ENCODE results near the gene GAS7. TPM values are rescaled to one million over a fixed set of nuclear protein-coding genes. Genes with fewer than 3 reads are reported as not detected.

The GAS7 gene
- total RNA-seq, 2 donors from 2014 or later = 1.1 to 5.2 TPM

GRCh38 chr17:10116753-10117420 lies 81.5 kb downstream of the GAS7 start:
- Mint-ChIP-seq H3K36me3 (ENCODE audit: low read depth) (no peaks in the 10 kb centered on the region), H3K4me1 (peaks cover 20% of the 10 kb centered on the region), H3K27ac (peak overlapping the region; percentile 70), H3K4me3 (peak overlapping the region; percentile 9), H3K27me3 (peaks cover 57% of the 10 kb centered on the region)
- ATAC-seq = no peak
- H3K9me3 ChIP-seq (ENCODE audit: control insufficient read depth, low read length, poor library complexity, severe bottlenecking) = no peaks in the 10 kb centered on the region
- DNase-seq = no peak

- ATAC-seq = no peak
- peak overlapping the region; percentile 70 for H3K27ac Mint-ChIP-seq
- H3K4me1 Mint-ChIP-seq = peaks cover 20% of the 10 kb centered on the region
- H3K4me3 Mint-ChIP-seq = peak overlapping the region; percentile 9
- no peaks in the 10 kb centered on the region for H3K36me3 Mint-ChIP-seq (ENCODE audit: low read depth)
- DNase-seq = no peak
- H3K9me3 ChIP-seq (ENCODE audit: control insufficient read depth, low read length, poor library complexity, severe bottlenecking) = no peaks in the 10 kb centered on the region
- H3K27me3 Mint-ChIP-seq = peaks cover 51% of the 10 kb centered on the region
Observed at GRCh38 chr17:10116267-10116666, 82.1 kb downstream of the GAS7 start.

- DNase-seq = no peak
- Mint-ChIP-seq H3K4me3 (no peak overlapping the region), H3K36me3 (ENCODE audit: low read depth) (no peaks in the 10 kb centered on the region), H3K27ac (peak overlapping the region; percentile 75), H3K27me3 (peaks cover 50% of the 10 kb centered on the region), H3K4me1 (peaks cover 20% of the 10 kb centered on the region)
- no peak for ATAC-seq
- H3K9me3 ChIP-seq (ENCODE audit: control insufficient read depth, low read length, poor library complexity, severe bottlenecking) = no peaks in the 10 kb centered on the region
Observed at GRCh38 chr17:10115536-10115932, 82.9 kb downstream of the GAS7 start.

GRCh38 chr17:10114931-10115535 lies 83.4 kb downstream of the GAS7 start:
- Mint-ChIP-seq H3K36me3 (ENCODE audit: low read depth) (no peaks in the 10 kb centered on the region), H3K27ac (peak overlapping the region; percentile 75), H3K4me1 (peaks cover 20% of the 10 kb centered on the region), H3K27me3 (peaks cover 47% of the 10 kb centered on the region), H3K4me3 (peak overlapping the region; percentile 52)
- ATAC-seq (peak; percentile 59), DNase-seq (peak in 1 of 3 donors; percentile 31)
- no peaks in the 10 kb centered on the region for H3K9me3 ChIP-seq (ENCODE audit: control insufficient read depth, low read length, poor library complexity, severe bottlenecking)

- no peak for ATAC-seq
- no peak for DNase-seq
- H3K27me3 Mint-ChIP-seq = peaks cover 34% of the 10 kb centered on the region
- H3K36me3 Mint-ChIP-seq (ENCODE audit: low read depth) = no peaks in the 10 kb centered on the region
- no peaks in the 10 kb centered on the region for H3K9me3 ChIP-seq (ENCODE audit: control insufficient read depth, low read length, poor library complexity, severe bottlenecking)
- peaks cover 14% of the 10 kb centered on the region for H3K4me1 Mint-ChIP-seq
- H3K4me3 Mint-ChIP-seq = no peak overlapping the region
- H3K27ac Mint-ChIP-seq = no peak overlapping the region
Observed at GRCh38 chr17:10112962-10113361, 85.4 kb downstream of the GAS7 start.

- no peak overlapping the region for H3K27ac Mint-ChIP-seq
- H3K4me1 Mint-ChIP-seq = peaks cover 14% of the 10 kb centered on the region
Observed at GRCh38 chr17:10111907-10112452, 86.4 kb downstream of the GAS7 start.

GRCh38 chr17:10109146-10109545 lies 89.3 kb downstream of the GAS7 start:
- no peak overlapping the region for H3K4me3 Mint-ChIP-seq
- DNase-seq (no peak), ATAC-seq (no peak)
- H3K4me1 Mint-ChIP-seq = peaks cover 7% of the 10 kb centered on the region
- no peak overlapping the region for H3K27ac Mint-ChIP-seq
- H3K36me3 Mint-ChIP-seq (ENCODE audit: low read depth) = no peaks in the 10 kb centered on the region
- H3K27me3 Mint-ChIP-seq = peaks cover 3% of the 10 kb centered on the region
- H3K9me3 ChIP-seq (ENCODE audit: control insufficient read depth, low read length, poor library complexity, severe bottlenecking) = no peaks in the 10 kb centered on the region

More at GRCh38 chr17:10111907-10112452, 86.4 kb downstream of the GAS7 start:
- Mint-ChIP-seq H3K4me3 (no peak overlapping the region), H3K27me3 (peaks cover 26% of the 10 kb centered on the region), H3K36me3 (ENCODE audit: low read depth) (no peaks in the 10 kb centered on the region)
- DNase-seq (no peak), ATAC-seq (no peak)
- H3K9me3 ChIP-seq (ENCODE audit: control insufficient read depth, low read length, poor library complexity, severe bottlenecking) = no peaks in the 10 kb centered on the region

- no peak for DNase-seq
- H3K36me3 Mint-ChIP-seq (ENCODE audit: low read depth) = no peaks in the 10 kb centered on the region
- H3K9me3 ChIP-seq (ENCODE audit: control insufficient read depth, low read length, poor library complexity, severe bottlenecking) = no peaks in the 10 kb centered on the region
- no peak overlapping the region for H3K27ac Mint-ChIP-seq
- H3K4me1 Mint-ChIP-seq = peaks cover under 1% of the 10 kb centered on the region
- no peak for ATAC-seq
- no peaks in the 10 kb centered on the region for H3K27me3 Mint-ChIP-seq
- H3K4me3 Mint-ChIP-seq = no peak overlapping the region
Observed at GRCh38 chr17:10107316-10108165, 90.9 kb downstream of the GAS7 start.

- Mint-ChIP-seq H3K4me1 (no peaks in the 10 kb centered on the region), H3K27ac (no peak overlapping the region), H3K4me3 (no peak overlapping the region), H3K27me3 (no peaks in the 10 kb centered on the region), H3K36me3 (ENCODE audit: low read depth) (no peaks in the 10 kb centered on the region)
- DNase-seq (no peak), ATAC-seq (no peak)
- H3K9me3 ChIP-seq (ENCODE audit: control insufficient read depth, low read length, poor library complexity, severe bottlenecking) = no peaks in the 10 kb centered on the region
Observed at GRCh38 chr17:10106067-10106466, 92.3 kb downstream of the GAS7 start.

- Mint-ChIP-seq H3K36me3 (ENCODE audit: low read depth) (no peaks in the 10 kb centered on the region), H3K27me3 (no peaks in the 10 kb centered on the region), H3K27ac (no peak overlapping the region), H3K4me1 (no peaks in the 10 kb centered on the region), H3K4me3 (no peak overlapping the region)
- DNase-seq (no peak), ATAC-seq (no peak)
- H3K9me3 ChIP-seq (ENCODE audit: control insufficient read depth, low read length, poor library complexity, severe bottlenecking) = no peaks in the 10 kb centered on the region
Observed at GRCh38 chr17:10105513-10106001, 92.8 kb downstream of the GAS7 start.

- H3K4me1 Mint-ChIP-seq = no peaks in the 10 kb centered on the region
- no peak overlapping the region for H3K27ac Mint-ChIP-seq
- DNase-seq (no peak), ATAC-seq (no peak)
- H3K27me3 Mint-ChIP-seq = no peaks in the 10 kb centered on the region
- H3K36me3 Mint-ChIP-seq (ENCODE audit: low read depth) = no peaks in the 10 kb centered on the region
- H3K9me3 ChIP-seq (ENCODE audit: control insufficient read depth, low read length, poor library complexity, severe bottlenecking) = no peaks in the 10 kb centered on the region
- no peak overlapping the region for H3K4me3 Mint-ChIP-seq
Observed at GRCh38 chr17:10103712-10104111, 94.7 kb downstream of the GAS7 start.

- ATAC-seq (no peak), DNase-seq (no peak)
- no peaks in the 10 kb centered on the region for H3K36me3 Mint-ChIP-seq (ENCODE audit: low read depth)
- H3K27me3 Mint-ChIP-seq = no peaks in the 10 kb centered on the region
- H3K4me3 Mint-ChIP-seq = no peak overlapping the region
- no peak overlapping the region for H3K27ac Mint-ChIP-seq
- H3K9me3 ChIP-seq (ENCODE audit: control insufficient read depth, low read length, poor library complexity, severe bottlenecking) = no peaks in the 10 kb centered on the region
- no peaks in the 10 kb centered on the region for H3K4me1 Mint-ChIP-seq
Observed at GRCh38 chr17:10102817-10103216, 95.6 kb downstream of the GAS7 start.

- Mint-ChIP-seq H3K4me1 (no peaks in the 10 kb centered on the region), H3K27ac (no peak overlapping the region), H3K4me3 (no peak overlapping the region), H3K27me3 (no peaks in the 10 kb centered on the region), H3K36me3 (ENCODE audit: low read depth) (no peaks in the 10 kb centered on the region)
- no peak for DNase-seq
- ATAC-seq = no peak
- H3K9me3 ChIP-seq (ENCODE audit: control insufficient read depth, low read length, poor library complexity, severe bottlenecking) = no peaks in the 10 kb centered on the region
Observed at GRCh38 chr17:10099051-10099571, 99.3 kb downstream of the GAS7 start.
